Omental fat pad (tissue), 4 donors: ENCODE data around the gene ODAD3. TPM values are rescaled to one million over a fixed set of nuclear protein-coding genes. Genes with fewer than 3 reads are reported as not detected.

Experiments used
- ATAC-seq: fragments of 150-250 bp; one replicate; pipeline ENCODE4 v1.9.1; 2016; ENCODE audit warnings: mild to moderate bottlenecking, moderate library complexity; ENCODE audit not compliant: low FRiP score
- DNase-seq: peaks from one replicate; pipeline ENCODE4 v3.0.0-alpha.2; 2019; ENCODE audit warnings: low spot score
- CTCF ChIP-seq, 3 donors: fragments of 450-650 bp; IDR thresholded peaks; one replicate each; pipeline ENCODE4 v1.5.1; 2016 to 2017; ENCODE audit warnings: antibody characterized with exemption in 3 of 3, mild to moderate bottlenecking in 3 of 3, moderate library complexity in 2 of 3
- total RNA-seq, 4 donors: library from RNA; depleted of rRNA; stranded (reverse); fragments of >200 nt; gene quantifications; one replicate each; pipeline ENCODE4 v1.1.0, GENCODE V29; 2016

Gene ODAD3
- total RNA-seq, 4 donors from 2014 or later: 0.46 TPM; not detected in 3

DNA sequence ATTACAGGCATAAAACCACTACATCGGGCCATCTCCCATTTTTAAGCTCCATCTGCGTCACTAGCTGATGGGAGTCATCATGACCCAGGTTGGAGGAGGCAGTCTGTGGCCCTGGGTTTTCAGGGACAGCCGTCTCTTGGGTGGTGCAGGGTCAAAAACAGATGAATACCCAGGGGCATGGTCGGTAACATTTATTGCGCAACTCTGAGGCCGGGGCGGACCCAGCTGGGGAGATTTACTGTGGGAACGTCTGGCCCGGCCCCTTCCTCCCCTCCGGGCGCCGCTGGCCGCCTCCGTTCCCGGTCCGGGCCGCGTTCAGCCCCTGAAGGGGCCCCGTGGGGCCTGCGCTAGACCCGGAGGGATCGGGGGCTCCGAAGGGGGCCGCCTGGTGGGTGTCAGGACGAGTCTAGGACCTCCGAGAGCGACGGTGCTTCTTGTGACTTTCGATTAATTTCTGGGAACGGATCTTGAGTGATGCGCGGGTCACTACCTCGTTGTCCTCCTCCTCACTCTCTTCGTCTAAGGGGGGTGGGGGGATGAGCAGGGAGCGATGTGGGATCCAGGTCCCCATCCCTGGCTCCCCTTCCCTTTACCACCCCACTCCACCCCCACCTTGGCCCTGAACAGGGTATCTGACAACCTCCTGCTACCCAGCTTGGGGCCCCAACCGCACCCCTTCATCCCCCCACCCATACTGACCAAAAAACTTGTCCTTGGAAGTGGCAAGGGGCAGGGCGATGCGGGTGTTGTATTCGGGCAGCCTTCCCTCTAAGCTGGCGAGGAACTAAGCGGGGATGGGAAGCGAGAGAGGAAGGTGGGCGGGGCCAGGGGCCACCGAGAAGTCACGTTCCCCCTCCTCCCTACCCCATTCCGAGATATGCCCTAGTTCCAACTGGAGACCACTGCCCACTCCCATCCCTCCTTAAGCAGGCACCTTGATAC, 14.2 kb downstream of the ODAD3 start:
- no peak for DNase-seq
- no peak for TF ChIP-seq CTCF (IDR thresholded peaks at IDR 0.05)
- no peak for ATAC-seq

DNA sequence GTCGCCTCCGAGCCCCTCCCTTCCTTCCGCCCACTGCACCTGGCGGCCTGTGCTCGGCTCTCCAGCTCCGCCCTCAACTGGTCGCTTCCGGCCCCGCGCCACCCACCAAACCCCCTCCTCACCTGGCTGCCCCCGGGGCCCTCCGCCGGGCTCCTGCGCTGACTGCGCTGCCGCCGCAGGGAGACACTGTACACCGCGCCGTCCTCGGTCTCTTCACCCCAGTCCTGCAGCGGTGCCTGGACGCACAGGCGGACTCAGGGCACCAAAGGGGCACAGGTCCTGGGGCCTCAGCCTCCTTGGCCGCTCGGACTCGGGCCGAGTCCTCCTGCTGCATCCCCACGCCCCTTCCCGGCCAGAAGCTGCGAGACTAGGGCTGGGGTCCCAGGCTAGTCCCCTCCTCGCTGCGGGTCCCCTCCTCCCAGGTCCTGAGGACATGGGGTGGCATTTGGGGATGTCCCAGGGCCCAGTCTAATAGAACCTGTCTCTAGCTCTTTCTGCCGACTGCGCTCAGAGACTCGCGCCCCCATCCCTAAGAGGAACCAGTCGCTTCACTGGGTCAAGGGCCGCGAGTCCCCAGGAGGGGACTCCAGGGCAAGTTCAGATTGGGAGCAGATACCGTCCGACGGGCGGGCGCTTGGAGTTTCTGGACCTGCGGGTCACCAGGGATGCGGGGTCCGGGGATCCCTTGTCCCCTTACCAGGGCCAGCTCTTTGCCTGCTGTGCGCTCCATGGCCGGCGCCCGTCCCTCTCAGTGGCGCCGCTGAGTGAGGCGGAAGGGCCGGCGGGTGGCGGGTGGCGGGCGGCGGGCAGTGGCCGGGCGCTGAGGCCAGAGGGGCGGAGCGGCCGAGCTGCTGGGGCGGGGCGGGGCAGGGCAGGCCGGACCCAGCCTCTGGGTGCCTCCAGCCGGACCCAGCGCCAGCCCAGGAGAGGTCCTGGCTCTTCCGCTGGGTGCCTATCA, 16.1 kb downstream of the ODAD3 start, which contains the start of gene RGL3:
Gene RGL3, minus strand, starts transcription at position 766 of the 958 bp plus-strand sequence. Its CDS starts 36 bp downstream, at position 730.
- DNase-seq (no peak), ATAC-seq (no peak)
- TF ChIP-seq CTCF (IDR thresholded peaks at IDR 0.05): no peak

GRCh38 chr19:11418094-11418548, 16.8 kb downstream of the ODAD3 start:
- no peak for DNase-seq
- no peak for TF ChIP-seq CTCF (IDR thresholded peaks at IDR 0.05)
- no peak for ATAC-seq

DNA sequence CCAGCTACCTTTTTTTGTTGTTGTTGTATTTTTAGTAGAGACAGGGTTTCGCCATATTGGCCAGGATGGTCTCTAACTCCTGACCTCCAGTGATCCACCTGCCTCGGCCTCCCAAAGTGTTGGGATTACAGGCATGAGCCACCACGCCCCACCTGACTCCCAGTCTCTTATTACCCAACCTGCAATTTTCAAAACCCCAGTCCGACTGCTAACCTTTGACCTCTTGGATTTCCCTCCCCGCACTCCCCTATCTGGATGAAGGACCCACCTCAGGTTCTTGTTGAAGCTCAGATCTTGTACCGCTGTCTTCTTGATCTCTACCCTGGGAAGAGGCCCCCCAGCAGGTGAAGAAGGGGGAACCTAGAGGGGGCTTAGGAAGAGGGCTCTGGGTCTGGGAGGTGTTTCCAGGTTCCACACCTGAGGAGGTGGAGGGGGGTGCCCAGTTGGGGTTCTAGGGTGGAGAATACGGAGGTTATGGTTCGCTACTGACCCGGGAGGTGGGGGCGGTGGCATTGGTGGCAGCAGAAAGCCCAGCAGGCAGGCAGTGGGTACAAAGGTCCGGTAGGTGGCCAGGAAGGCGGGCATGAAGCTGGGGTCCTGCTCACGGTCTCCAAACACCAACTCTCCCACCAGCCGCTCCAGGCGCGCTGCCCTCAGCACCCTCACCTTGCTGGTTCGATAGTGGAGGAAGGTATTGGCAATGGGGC, 18.4 kb downstream of the ODAD3 start:
- DNase-seq: no peak
- TF ChIP-seq CTCF (IDR thresholded peaks at IDR 0.05): no peak
- ATAC-seq: no peak

GRCh38 chr19:11414544-11414943, 20.4 kb downstream of the ODAD3 start:
- ATAC-seq (no peak), DNase-seq (no peak)
- TF ChIP-seq CTCF (IDR thresholded peaks at IDR 0.05): no peak

DNA sequence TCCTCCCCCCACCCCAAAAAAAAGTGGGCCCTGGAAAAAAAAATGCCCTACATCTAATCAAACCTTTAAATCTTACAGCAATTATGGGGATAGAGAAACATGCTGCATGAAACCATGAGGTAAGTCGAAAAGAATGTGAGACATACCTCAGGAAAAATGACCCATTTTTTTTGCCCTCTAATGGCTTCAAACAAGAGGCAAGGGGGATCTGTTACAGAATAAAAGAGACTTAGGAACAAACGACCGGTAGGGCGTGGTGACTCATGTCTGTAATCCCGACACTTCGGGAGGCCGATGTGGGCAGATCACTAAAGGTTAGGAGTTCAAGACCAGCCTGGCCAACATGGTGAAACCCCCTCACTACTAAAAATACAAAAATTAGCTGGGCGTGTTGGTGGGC, 24.2 kb downstream of the ODAD3 start:
- ATAC-seq (no peak), DNase-seq (no peak)
- no peak for TF ChIP-seq CTCF (IDR thresholded peaks at IDR 0.05)
